Measurements from ENCODE around the gene LHX3.

DNA sequence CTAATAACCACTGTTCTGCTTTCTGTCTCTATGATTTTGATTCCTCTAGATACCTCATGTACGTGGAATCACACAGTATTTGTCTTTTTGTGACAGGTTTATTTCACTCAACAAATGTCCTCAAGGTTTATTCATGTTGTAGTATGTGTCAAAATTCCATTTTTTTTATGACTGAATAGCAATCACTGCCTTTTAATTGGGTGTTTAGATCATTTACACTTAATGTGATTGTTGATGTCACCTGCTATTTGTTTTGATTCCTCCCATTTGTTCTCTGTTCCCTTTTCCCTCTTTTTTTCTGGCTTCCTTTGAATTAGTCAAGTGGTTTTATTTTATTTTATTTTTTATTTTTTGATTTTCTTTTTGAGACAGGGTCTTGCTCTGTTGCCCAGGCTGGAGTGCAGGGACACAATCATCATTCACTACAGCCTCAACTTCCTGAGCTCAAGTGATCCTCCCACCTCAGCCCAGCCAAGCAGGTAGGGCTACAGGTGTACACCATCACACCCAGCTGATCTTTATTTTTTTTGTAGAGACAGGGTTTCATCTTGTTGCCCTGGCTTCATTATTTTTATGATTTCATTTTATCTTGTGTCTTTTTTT, 41.6 kb downstream of the LHX3 start:
- TF ChIP-seq MXI1 (IDR thresholded peaks at IDR 0.05; ENCODE audit: borderline replicate concordance, low read depth, low read length) = no peak
- TF ChIP-seq, protein P1, sequence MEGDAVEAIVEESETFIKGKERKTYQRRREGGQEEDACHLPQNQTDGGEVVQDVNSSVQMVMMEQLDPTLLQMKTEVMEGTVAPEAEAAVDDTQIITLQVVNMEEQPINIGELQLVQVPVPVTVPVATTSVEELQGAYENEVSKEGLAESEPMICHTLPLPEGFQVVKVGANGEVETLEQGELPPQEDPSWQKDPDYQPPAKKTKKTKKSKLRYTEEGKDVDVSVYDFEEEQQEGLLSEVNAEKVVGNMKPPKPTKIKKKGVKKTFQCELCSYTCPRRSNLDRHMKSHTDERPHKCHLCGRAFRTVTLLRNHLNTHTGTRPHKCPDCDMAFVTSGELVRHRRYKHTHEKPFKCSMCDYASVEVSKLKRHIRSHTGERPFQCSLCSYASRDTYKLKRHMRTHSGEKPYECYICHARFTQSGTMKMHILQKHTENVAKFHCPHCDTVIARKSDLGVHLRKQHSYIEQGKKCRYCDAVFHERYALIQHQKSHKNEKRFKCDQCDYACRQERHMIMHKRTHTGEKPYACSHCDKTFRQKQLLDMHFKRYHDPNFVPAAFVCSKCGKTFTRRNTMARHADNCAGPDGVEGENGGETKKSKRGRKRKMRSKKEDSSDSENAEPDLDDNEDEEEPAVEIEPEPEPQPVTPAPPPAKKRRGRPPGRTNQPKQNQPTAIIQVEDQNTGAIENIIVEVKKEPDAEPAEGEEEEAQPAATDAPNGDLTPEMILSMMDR (conservative IDR thresholded peaks at IDR 0.05; ENCODE audit: low read depth, low read length) = no peak
- TF ChIP-seq BHLHE40 (IDR thresholded peaks at IDR 0.05; ENCODE audit: low read depth, low read length) = no peak
- TF ChIP-seq, protein P2, sequence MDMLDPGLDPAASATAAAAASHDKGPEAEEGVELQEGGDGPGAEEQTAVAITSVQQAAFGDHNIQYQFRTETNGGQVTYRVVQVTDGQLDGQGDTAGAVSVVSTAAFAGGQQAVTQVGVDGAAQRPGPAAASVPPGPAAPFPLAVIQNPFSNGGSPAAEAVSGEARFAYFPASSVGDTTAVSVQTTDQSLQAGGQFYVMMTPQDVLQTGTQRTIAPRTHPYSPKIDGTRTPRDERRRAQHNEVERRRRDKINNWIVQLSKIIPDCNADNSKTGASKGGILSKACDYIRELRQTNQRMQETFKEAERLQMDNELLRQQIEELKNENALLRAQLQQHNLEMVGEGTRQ (IDR thresholded peaks at IDR 0.05; ENCODE audit: low read depth, low read length) = no peak
- no peak for TF ChIP-seq MAZ (IDR thresholded peaks at IDR 0.05; ENCODE audit: borderline replicate concordance, low read depth, low read length)
- no peak for TF ChIP-seq FOS (IDR thresholded peaks at IDR 0.05; ENCODE audit: low read depth, low read length)
- TF ChIP-seq POLR2A (IDR thresholded peaks at IDR 0.05; ENCODE audit: low read depth, low read length) = no peak
- TF ChIP-seq RFX5 (IDR thresholded peaks at IDR 0.05; ENCODE audit: low read depth, low read length) = no peak
- no peak for TF ChIP-seq CHD1 (IDR thresholded peaks at IDR 0.05; ENCODE audit: low read depth, low read length)
- TF ChIP-seq, protein P3, sequence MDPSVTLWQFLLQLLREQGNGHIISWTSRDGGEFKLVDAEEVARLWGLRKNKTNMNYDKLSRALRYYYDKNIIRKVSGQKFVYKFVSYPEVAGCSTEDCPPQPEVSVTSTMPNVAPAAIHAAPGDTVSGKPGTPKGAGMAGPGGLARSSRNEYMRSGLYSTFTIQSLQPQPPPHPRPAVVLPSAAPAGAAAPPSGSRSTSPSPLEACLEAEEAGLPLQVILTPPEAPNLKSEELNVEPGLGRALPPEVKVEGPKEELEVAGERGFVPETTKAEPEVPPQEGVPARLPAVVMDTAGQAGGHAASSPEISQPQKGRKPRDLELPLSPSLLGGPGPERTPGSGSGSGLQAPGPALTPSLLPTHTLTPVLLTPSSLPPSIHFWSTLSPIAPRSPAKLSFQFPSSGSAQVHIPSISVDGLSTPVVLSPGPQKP (IDR thresholded peaks at IDR 0.05; ENCODE audit: borderline replicate concordance, low read depth, low read length) = no peak
- no peak for TF ChIP-seq SMC3 (IDR thresholded peaks at IDR 0.05; ENCODE audit: low read depth, low read length)

All from IMR-90 (cell line).